ENCODE measurements around the gene YKT6. TPM values are rescaled to one million over a fixed set of nuclear protein-coding genes. Genes with fewer than 3 reads are reported as not detected.

The YKT6 gene
- total RNA-seq, result 53.3 TPM
- long read RNA-seq, transcript YKT6-204 (8 exons, 1,085 nt), result minor isoform, 8 of 42 reads
- long read RNA-seq, transcript YKT6-201 (7 exons, 2,696 nt), result major isoform, 16 of 42 reads
- long read RNA-seq, partial matches to known transcripts, result 3 of 42 reads
- long read RNA-seq, other reads (novel, unspliced or antisense), result 13 of 42 reads

DNA sequence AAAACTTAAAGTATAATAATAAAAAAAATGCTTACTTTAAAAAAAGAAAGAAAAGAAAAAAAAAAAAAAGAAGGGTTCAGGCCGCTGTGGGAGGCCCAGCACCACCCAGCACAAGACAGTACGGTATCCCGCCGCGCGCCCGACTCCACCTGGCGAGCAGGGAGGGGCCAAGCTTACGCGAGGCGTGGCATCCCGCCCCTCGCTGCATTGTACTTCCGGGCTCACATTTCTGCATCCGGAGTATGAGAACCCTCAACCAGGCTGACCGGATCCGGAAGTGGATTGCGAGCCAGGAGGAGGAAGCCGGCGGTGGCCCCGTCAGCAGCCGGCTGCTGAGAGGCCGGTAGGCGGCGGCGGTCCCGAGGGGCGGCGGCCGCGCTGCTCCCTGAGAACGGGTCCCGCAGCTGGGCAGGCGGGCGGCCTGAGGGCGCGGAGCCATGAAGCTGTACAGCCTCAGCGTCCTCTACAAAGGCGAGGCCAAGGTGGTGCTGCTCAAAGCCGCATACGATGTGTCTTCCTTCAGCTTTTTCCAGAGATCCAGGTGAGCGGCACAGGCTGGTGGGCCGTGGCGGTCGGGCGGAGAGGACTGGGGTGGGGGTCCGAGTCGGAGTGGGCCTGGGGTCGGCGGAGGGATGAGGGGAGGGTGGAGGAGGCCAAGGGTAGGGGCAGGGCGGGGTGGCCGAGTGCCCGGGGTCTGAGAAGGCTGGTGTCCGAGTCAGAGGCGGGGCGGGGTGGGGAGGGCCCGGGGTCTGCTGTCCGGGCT, at the start of gene YKT6:
TSS of gene YKT6 (plus strand) at position 280 of the 763 bp plus-strand sequence. CDS start at position 438, 158 bp downstream.
- peaks cover 35% of the 10 kb centered on the region for H3K4me1 ChIP-seq
- DNase-seq, result peak; percentile 93
- H3K36me3 ChIP-seq, result peaks cover 16% of the 10 kb centered on the region
- peaks cover 12% of the 10 kb centered on the region for H3K27me3 ChIP-seq (ENCODE audit: low read depth)
- H3K27ac ChIP-seq (replicated peaks), result peak within 1 kb of the TSS; percentile 83
- TF ChIP-seq, protein P1, sequence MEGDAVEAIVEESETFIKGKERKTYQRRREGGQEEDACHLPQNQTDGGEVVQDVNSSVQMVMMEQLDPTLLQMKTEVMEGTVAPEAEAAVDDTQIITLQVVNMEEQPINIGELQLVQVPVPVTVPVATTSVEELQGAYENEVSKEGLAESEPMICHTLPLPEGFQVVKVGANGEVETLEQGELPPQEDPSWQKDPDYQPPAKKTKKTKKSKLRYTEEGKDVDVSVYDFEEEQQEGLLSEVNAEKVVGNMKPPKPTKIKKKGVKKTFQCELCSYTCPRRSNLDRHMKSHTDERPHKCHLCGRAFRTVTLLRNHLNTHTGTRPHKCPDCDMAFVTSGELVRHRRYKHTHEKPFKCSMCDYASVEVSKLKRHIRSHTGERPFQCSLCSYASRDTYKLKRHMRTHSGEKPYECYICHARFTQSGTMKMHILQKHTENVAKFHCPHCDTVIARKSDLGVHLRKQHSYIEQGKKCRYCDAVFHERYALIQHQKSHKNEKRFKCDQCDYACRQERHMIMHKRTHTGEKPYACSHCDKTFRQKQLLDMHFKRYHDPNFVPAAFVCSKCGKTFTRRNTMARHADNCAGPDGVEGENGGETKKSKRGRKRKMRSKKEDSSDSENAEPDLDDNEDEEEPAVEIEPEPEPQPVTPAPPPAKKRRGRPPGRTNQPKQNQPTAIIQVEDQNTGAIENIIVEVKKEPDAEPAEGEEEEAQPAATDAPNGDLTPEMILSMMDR (IDR thresholded peaks at IDR 0.05; ENCODE audit: borderline replicate concordance), result peak; percentile 74
- no peaks in the 10 kb centered on the region for H3K9me3 ChIP-seq (replicated peaks)
- peak within 1 kb of the TSS; percentile 84 for H3K4me3 ChIP-seq
- intact Hi-C loops (cut with micrococcal nuclease), result no loop called here

DNA sequence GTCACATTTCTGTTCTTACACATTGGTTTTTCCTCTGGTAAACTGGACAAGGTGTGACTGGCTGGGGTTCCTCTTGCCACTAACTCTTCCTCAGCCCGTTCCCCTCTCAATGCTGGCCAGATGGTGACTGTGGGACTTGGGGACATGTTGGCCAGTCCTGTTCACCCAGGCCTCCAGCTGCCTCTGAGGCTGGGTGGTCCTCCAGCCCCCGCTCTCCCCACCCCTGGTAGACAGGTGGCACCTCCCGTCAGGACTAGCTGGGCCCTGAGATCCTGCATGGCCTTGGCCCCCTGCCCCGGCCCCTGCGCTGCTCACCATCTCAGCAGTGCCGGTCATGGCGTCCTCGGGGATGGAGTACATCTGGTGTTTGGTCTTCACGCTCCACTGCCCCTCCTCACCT, 48.8 kb upstream of the YKT6 start:
- TF ChIP-seq, protein P1 (IDR thresholded peaks at IDR 0.05; ENCODE audit: borderline replicate concordance), result no peak

DNA sequence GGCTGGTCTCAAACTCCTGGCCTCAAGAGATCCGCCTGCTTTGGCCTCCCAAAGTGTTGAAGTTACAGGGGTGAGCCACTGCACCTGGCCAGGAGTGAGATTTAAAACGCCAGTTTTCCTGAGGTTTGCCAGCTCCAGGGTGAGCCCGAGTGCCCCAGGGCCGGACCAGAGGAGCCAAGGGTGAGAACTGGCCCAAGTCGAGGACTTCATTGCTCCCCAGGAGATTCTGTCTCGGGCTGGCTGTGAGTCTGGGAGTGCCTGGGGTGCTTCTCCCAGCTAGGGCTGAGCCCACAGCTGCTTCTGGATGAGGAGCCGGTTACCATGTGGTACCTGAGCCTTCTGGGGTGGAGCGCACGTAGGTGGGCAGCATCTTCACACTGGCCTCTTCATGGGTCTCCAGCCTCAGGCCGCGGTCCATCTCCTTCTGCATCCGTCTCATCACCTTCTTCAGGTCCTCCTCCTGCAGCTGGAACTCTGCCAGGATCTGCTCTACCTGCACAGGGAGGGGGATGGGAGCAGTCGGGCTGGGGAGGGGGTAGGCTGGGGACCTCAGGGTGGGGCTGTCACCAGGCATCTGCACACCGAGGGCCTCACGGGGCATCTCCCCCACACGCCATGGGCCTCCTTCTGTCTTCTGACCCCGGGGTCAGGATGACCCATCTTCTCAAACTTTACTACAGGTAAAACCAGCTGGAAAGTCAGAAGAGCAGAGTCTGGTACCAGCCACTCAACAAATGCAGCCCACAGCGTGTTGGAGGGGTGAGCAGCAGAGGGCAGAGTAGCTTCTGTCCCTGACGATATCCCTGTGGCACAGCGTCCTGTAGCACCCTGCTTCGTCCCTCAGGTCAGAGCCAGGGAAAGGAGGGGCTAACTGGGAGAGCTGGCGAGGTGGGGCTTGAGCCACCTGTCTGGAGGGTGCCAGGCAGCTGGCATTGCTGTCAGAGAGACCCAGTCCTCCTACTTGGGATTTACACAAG, 47.5 kb upstream of the YKT6 start:
- no peak overlapping the region for H3K4me3 ChIP-seq
- no peaks in the 10 kb centered on the region for H3K4me1 ChIP-seq
- no peaks in the 10 kb centered on the region for H3K27me3 ChIP-seq (ENCODE audit: low read depth)
- intact Hi-C loops (cut with micrococcal nuclease), result no loop called here
- H3K36me3 ChIP-seq, result no peaks in the 10 kb centered on the region
- no peak for DNase-seq
- H3K27ac ChIP-seq (replicated peaks), result no peak overlapping the region
- no peaks in the 10 kb centered on the region for H3K9me3 ChIP-seq (replicated peaks)
- TF ChIP-seq, protein P1 (IDR thresholded peaks at IDR 0.05; ENCODE audit: borderline replicate concordance), result peak; percentile 26

More for the DNA sequence above, 48.8 kb upstream of the YKT6 start:
- DNase-seq, result no peak
- Histone ChIP-seq H3K27ac (replicated peaks) (no peak overlapping the region), H3K9me3 (replicated peaks) (no peaks in the 10 kb centered on the region), H3K4me3 (no peak overlapping the region), H3K36me3 (no peaks in the 10 kb centered on the region), H3K4me1 (no peaks in the 10 kb centered on the region), H3K27me3 (ENCODE audit: low read depth) (peaks cover 7% of the 10 kb centered on the region)
- intact Hi-C loops (cut with micrococcal nuclease), result no loop called here

DNA sequence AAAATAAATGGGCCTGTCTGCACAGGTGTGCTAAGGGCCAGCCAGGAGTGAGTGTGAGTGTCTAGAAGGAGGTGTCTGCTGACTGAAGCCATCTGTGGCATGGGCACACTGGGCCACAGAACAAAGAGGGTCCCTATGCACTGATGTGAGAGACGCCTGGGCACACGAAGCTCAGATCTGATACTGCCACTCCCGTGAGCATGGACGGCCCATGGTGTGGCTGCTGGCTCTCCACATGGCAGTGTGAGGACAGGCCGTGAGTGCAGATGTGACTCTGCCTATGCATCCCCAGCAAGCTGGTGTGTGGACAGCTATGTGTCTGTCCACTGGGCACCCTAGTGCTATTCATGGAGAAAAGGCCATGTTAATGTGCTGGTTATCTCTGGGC, 46.8 kb upstream of the YKT6 start:
- intact Hi-C loops (cut with micrococcal nuclease), result no loop called here
- H3K4me1 ChIP-seq, result peaks cover under 1% of the 10 kb centered on the region

DNA sequence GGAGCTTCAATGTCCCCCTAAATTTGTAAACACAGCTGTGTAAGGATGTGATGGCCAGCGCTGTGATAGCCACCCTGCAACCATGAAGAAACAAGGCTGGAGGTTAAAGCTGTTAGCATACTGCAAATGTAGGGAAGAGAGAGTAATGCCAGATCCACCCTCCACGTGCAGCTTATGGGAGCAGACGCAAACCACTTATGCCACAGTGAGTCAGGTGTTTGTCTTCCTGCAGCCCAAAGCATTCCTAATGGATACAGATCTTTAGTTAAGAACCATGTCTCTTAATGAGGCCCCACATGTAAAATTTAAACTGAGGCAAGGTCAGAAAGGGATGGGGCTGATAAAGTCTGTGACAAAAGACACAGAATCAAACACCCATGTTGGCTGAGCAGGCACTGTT, 46.1 kb upstream of the YKT6 start:
- no peaks in the 10 kb centered on the region for H3K9me3 ChIP-seq (replicated peaks)
- no peak overlapping the region for H3K4me3 ChIP-seq
- no peaks in the 10 kb centered on the region for H3K27me3 ChIP-seq (ENCODE audit: low read depth)
- intact Hi-C loops (cut with micrococcal nuclease), result no loop called here
- no peak for DNase-seq
- TF ChIP-seq, protein P1 (IDR thresholded peaks at IDR 0.05; ENCODE audit: borderline replicate concordance), result no peak
- peaks cover 8% of the 10 kb centered on the region for H3K4me1 ChIP-seq
- no peaks in the 10 kb centered on the region for H3K36me3 ChIP-seq
- no peak overlapping the region for H3K27ac ChIP-seq (replicated peaks)

More for the DNA sequence above, 46.8 kb upstream of the YKT6 start:
- Histone ChIP-seq H3K36me3 (no peaks in the 10 kb centered on the region), H3K4me3 (no peak overlapping the region), H3K9me3 (replicated peaks) (no peaks in the 10 kb centered on the region), H3K27me3 (ENCODE audit: low read depth) (no peaks in the 10 kb centered on the region), H3K27ac (replicated peaks) (no peak overlapping the region)
- TF ChIP-seq, protein P1 (IDR thresholded peaks at IDR 0.05; ENCODE audit: borderline replicate concordance), result no peak
- DNase-seq, result no peak

Data from left ventricle myocardium inferior (tissue), 1 donor.